CD4-positive, alpha-beta T cell treated with Interleukin-10 for 1 hour (primary cell): ENCODE data around the gene SH2D7.
A peak's percentile ranks its signal among the peaks of the same experiment; 100 is the strongest.

Experiments
- DNase-seq: peaks from one replicate; pipeline ENCODE4 v3.0.0-alpha.2; 2020

Gene SH2D7

DNA sequence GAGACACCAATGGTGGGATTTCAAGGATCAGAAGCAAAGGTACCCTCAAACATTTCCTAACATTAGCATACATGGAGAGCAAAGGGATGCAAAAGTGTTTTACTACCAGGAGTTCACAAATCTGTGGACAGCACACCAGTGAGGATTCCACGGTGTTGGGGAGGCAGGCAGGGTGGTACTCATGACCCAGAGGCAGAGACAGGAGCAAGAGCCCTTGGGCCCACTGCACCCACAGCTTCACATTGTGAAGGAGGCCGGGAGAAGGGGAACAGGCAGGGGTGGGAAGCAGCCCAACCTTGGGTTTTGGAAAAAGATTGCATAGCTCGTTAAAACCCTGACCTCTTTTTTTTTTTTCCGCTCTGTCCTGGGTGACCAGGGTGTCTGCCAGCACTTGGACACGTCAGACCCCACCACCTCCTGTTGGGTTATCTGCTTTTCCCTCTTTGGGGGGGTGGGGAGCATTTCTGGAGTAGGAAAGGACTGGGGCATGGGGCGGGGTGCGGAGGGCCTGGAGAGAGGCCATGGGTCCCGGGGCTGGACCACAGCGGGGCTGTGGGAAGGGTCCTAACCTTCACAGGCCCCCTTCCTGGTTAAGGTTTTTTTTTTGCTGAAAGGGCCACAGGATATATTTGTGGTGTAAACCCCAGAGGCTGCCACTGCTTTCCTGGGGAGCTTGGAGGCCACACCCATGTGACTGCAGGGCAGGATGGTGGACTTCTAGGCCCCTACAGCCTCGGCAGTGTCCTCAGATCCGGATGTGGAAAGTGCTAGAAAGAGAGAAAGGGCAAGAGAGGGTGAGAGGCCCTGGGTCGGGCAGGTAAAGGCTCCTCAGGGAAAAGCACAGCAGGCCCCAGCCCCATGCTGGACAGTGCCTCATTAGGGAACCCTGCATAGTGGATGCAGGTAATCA, 12.5 kb downstream of the SH2D7 start:
- no peak for DNase-seq

DNA sequence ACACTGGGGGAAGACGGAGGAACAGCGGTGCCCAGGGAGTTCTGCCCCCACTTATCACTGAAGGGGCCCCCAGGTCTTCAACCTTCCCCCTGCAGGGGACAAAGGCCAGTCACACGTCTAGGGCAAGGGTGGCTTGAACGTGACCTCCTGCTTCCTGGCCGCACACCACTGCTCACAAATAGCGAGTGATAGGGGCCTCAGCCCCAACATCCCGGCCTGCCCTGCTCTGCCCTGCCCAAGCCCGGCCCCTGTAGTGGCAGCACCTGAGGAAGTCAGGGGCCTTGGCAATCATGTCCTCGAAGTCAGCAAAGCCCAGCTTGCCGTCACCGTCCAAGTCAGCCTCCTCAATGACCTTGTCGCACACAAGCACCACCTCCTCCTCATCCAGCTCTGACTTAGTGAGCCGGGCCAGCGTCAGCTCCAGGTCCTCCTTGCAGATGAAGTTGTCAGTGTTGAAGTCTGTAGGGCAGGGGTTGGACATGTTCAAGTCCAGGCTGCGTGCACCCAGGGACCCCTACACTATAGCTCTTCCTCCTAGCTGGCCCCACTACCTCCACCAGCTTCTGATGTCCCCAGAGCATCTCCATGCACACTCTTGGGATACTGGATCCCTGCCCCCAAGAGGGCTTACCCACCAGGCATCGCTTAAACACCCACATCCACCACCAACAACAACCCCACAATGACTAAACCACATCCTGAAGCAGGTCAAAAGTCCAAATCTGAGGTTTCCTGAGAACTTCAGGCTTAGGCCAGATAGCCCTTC, 13.3 kb downstream of the SH2D7 start:
- no peak for DNase-seq

DNA sequence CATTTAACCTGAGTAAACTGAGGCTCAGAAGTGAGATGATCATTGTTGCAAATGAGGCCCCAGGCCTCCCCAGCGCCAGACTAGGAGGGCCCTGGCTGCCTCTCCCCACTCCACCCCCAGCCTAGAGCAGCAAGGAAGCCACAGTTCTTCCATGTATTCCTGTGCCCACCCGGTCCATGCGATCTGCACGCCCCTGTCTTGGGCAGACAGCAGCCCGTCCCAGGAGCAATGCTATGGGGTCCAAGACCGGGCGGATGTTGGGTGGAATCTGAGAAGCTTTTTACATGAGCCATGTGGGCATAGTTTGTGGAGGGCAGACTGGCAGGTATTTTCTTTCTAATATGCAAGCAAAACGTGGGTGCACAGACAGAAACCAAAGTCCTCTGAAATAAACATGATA, 15.1 kb downstream of the SH2D7 start:
- no peak for DNase-seq

DNA sequence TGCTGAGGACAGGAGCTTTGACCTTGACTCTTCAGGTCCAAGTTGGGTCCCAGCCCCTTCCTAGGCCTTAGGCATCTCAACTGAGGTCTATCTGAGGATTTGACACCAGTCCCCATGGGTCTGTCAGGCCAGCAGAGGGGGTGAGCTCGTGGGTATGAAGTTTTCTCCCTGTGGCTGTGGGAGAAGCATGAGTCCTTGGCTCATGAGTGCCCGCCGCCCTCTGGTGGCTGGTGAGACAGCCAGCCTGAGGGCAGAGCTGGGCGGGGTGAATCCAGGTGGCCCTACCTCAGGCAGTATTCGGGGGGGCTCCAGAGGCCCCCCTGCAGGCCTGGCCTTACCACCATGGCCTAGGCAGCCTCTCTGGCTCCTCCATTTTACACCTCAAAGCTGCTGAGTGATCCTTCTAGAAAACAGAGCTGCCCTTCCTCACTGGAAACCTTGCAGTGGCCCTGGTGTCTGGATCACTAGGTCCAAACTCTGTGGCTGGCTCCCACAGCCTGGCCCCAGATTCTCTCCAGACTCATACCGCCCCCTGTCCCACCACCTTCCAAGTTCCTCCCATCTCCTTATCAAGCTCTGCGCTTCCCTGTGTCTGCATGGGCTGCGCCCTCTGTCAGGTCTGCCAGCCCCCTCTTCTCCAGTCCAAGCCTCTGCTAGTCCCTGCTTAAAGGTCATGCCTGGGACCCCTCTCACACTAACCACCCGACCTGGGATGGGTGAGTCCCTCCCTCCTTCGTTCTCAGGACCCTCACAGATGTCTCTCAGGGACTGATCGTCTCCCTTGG, 16.1 kb downstream of the SH2D7 start:
- peak; percentile 88 for DNase-seq

DNA sequence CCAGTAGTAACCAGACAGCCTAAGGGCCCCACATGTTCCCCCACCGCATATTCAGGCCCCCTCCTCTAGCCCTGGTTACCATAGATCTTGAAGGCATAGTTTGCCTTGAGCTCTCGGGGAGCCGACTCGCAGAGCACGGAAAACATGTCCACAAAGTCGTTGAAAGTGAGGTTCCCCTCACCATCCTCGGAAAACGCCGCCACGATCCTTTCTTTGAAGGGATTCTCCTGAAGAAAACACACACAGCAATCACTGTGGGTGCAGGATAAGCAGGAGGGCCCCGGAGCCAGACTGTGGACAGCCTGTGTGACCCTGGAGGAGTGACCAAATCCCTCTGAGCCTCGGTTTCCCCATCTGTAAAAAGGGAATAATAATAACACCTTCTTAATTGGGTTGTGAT, 16.8 kb downstream of the SH2D7 start:
- DNase-seq = no peak

DNA sequence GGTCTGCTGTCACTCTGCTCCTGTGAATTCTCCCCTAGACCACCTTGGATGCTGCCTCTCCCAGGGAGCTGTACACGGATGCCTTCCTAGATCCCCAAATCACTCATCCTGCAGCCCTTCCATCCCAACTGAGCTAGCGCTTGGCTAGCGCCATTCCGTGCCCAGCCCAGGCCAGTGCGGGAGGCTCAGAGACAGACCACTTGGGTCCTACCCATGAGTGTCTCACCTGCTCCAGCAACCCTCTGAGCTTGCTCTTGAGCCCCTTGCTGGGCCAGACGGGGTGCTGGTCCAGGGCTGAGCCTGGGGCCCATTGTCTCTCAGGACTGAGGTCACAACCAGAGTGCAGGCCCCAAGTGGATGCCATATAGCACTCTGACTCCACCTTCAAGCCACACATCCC, 17.7 kb downstream of the SH2D7 start:
- no peak for DNase-seq

DNA sequence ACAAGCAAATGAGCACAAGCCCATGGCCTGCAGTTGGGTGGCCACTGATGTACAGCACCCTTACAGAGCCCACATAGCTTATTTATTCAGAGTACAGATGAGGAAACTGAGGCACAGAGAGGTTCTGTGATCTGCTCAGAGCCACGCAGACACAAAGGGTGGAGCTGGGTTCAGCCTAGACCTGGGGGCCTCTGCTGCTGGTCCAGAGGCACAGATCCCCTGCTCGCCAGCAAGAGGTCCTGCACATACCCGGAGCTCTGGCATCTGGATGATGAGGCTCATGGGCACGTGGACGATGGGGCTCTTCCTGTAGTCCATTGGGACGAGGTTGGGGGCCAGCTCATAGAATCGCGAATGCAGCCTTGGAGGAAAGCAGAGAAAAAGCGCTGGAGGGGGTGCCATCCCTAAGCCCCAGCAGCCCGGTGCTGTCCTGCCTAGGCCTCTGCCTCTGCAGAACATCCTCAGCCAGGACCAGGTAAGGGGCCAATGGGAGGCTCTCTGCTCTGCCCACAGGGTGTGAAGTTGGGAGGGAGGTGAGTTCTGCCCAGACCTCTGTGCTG, 18.6 kb downstream of the SH2D7 start:
- no peak for DNase-seq

DNA sequence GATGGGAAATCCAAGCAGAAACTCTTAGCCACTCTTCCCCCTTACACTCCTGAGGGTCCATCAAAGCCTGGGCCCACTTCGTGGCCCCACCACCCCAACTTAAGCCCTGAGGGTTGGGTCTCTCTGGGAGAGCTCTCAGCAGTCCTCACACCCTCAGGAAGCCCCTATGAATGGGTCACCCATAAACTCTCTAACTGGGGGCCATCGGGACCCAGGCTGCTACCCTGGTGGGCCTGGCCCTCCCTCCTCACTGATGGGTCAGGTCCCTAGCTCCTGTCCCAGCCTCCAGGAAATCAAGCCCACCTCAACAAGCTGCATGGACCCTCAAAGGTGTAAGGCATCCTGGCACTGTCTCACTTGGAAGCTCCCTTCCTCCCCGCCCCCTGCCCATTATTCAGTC, 19.4 kb downstream of the SH2D7 start:
- no peak for DNase-seq

DNA sequence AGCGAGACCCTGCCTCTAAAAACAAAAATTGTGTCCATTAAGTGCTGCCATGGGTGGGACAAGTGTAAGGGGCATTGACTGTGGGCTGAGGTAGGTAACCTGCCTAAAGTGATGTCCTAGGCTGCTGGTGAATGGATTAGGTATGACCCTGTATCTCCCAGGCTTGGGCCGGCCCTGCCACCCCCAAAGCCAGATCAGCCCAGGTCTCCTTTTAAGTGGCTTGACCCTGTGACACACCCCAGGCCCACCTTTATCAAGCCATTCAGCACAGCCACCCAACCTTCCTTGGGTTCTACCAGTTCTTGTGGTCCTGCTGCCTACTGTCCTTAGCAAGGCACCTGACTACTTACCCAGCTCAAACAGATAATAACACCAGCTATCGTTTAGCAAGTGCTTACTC, 20.2 kb downstream of the SH2D7 start:
- no peak for DNase-seq

DNA sequence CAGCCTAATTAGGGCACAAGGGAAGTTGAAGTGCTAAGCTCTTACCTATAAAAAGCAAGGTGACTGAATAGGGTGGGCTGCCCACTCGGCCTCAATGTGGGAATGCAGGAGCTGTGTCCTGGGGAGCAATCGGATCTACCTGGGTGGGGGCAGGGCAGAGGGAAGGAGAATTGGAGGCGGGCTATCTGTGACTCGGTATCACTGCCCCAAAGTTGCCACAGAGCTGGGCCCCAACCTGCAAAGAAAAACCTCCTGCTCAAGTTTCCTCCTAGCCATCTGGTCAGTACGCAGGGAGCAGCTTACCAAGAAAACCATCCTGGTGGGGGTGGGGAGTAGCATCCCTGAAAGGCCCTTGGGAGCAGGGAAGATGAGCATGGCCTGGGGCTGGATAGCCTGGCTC, 28.2 kb downstream of the SH2D7 start:
- no peak for DNase-seq

DNA sequence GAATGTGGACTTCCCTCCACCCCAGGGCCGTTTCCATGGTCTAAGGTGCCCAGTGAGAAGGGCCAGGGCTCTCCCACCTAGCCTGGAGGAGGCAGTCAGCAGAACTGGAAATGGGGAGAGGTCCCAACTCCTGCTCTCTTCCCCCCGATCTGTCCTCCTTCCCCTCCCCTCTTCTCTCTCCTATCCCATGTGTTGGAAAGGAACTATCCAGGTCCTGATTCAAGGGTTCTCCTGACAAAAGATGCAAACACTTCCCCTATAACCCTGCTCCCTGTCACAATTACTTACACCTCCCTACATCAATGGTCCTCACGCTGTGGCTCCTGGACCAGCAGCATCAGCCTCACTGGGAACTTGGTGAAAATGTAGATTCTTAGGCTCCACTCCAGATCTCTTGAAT, 32.9 kb downstream of the SH2D7 start:
- no peak for DNase-seq

DNA sequence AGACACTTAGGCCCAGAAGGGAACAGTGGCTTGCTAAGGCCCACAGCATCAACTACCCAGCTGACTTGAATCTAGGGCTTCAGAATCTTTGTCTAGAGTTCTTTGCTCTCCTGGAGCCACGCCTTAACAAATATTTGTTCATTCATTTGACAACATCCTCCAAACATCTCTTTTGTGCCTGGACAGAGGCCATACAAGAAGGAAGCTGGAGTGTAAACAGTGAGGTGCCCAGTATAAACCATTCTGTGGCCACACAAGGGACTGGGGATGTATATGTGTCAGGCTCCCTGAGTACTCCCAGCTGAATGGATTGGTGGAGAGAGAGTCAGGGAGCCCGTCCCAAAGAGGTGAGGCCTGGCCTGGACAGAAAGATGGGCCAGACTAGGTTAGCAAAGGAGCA, 35.5 kb downstream of the SH2D7 start:
- no peak for DNase-seq

DNA sequence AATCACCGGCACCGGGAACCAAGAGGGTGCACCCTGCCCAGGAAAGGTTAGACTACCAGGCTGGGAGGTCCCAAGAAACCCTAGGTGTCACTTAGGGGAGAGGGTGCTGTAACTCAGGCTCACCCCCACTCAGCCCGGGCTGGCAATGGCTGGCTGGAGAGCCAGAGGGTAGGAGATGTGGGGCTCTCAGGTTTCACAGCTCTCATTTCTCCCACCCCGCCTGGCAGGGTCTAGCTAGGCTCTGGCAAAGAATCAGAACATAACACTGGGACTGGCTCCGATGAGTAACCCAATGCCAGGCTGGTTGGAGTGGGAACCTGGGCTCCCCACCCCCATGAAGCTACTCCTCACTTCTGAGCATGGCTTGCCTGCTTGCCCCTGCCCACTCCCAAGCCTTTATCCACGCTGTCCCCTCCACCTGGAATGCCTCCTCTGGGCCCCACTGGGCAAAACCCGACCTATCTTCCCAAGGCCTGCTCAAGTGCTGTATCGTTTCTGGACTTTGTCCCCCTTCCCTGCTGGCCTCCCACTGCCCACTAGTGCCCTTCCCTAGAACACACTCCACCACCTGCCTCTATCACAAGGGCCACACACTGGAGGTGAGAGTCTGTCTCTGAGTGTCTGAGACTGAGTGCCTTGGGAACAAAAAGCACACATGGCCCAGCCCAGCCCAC, 36.9 kb downstream of the SH2D7 start:
- DNase-seq = no peak

DNA sequence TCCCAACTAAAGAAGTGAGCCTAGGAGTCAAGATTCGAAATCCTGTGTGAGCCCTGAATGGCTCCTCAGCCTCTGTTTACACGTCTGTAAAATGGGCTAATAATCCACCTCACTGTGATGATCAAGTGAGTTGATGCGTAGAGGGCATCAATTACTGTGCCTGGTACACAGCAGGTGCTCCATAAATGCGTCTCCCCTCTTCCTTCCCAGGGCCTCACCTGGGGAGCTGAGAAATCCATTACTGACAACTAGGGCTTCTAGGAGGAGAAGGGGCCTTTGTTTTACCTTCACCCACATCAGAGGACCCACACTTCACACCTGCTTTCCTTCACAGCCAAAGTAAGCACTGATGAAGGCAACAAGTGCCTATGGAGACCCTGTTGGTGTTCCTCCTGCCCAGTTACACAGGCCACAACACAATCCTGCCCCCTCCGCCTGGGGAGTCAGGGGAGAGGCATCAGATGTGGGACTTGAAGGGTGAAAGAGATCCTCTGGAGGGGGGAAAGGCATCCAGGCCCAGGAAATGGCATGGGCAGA, 37.5 kb downstream of the SH2D7 start:
- no peak for DNase-seq

DNA sequence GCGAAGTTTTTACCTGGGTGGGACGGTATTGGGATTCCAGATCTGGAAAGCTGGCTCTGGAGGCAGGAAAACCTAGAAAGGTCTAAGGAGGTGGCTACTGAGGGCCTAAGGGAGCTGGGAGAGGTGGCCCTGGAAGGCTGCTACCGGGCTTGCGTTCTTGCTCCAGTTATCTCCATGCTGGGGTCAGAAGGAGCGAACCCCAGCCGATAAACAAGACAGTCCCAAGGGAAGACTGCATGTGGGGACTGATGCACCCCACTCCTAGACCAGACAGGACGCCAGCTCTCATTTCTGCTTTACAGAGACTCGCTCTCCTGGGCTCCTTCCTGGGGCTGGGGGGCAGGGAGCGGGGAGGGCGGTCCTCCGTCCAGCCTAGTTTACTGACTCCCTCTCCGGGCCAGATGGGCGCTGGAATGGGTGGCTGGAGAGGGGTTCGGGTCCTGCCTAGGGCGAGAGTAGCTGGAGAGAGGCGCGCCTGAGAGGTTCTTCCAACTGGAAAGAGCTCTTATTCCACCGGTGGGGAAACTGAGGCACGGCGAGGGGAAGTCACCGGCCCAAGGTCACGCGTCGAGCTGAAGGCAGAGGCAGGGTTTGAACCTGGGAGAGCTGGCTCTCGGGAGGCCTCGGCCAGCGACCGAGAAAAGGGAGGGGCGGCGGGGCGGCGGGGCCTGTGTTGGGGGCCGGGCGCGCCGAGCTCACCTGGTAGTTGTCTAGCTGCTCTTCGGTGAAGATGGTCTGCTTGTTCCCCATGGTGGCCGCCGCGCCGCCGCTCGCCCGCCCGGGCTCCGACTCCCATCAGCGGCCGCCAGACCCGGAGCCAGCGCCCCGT, 38.3 kb downstream of the SH2D7 start:
- DNase-seq = no peak

DNA sequence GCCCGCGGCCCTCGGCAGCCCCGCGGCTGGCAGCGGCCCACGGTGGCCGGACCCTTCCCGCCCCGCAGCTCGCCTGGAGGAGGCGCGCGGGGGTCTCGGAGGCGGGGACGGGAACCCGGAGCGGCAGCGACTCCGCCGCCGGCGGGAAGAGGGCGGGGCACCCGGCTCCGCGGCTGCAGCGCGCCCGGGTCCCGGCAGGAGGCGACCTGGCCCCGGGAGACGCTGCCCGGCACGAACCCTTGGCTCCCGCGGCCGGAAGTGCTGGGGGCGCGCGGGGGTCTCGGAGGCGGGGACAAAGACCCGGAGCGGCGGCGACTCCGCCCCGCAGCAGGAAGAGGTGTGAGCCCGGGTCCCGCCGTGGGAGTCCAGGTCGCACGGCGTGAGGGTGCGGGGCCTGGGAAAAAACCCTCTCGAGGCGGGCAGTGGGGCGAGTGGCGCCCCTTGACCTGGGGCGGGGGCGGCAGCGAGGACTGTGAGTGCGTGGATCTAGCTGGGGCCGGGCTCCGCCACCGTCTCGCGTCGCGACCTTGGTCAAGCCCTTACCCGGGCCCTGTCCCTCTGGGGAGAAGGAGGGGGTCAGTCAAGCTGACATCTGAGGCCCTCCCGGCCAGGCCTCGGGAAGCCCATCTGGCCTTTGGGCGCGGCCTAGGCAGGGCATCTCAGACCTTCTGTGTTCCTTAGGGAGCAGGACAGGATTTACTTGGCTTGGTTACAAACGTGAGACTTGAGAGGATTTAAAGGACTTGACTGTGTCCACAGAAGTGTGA, 39.1 kb downstream of the SH2D7 start, which contains the start of gene CIB2:
Gene CIB2, minus strand, starts transcription at position 151 of the 767 bp plus-strand sequence. CDS start 230 bp downstream, outside the sequence.
- DNase-seq = peak; percentile 81

DNA sequence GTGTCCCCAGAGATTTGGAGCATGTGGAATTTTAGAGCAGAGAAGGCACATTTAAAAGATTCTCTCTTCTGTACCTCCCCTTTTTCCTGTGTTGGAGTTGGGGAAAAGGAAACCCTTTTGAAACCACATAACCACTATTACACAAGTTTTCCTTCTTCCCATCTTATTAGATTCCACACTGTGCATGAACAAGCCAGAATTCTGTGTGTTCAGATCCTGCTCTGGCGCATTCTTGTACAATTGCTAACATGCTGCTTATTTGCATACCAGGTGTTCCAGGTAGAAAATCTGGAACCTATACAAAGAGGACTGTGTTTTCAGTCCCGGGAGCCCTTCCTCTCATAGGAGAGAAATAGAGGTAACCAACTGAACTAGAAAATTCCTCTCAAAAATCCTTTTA, 41.4 kb downstream of the SH2D7 start:
- DNase-seq = no peak

DNA sequence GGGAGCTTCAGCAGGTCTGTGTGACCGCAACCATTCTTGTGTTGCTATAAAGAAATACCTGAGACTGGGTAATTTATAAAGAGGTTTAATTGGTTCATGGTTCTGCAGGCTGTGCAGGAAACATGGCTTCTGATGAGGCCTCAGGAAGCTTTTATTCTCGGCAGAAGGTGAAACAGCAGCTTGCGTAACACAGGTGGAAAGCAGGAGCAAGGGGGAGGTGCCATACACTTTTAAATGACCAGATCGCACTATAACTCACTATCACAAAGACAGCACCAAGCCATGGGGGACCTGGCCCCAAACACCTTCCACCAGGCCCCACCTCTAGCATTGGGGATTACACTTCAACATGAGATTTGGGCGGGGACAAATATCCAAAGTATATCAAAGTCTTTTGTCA, 47.2 kb downstream of the SH2D7 start:
- no peak for DNase-seq

DNA sequence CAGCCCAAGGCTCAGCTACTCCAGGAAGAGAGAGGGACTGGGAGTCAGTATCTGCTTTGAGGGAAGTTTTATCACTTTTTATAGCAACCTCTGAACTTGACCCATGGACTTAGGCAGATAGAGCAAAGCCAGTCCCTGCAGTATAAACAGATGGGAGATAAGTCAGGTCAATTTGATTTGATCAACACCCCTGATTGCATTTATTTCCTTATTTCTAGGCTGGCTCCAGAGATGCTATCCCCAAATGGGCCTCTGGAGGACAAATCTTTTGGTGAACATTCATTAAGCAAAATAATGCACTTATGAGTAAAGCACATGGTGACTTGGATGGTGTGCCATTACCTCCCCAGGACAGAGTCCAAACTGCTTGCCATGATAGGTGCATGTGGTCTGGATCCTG, 47.9 kb downstream of the SH2D7 start:
- no peak for DNase-seq

DNA sequence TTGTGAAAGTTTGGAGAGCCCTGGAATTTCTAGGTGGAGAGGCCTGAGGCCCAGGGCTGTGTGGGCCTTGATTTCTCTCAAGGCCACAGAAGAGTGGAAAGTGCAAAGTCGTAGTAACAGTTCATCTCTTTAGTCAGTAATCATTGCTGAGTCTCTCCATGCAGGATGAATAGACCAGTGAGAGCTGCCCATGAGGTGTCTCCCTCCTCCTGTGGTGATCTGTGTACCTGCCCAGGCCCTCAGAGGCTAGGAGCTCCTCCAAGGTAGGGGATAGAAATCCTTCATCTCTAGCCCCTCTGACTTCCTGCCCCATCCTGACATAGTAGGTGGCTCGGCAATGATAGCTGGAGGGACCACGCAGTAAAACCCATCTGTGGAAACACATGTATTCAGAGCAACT, 50.0 kb downstream of the SH2D7 start:
- DNase-seq = no peak
